HG03558 (cell line): Measurements from ENCODE around the gene BPIFA3.

Experiments
- ATAC-seq: cut with Tn5 transposase; IDR thresholded peaks from one replicate; pipeline ENCODE4 v1.9.1; 2021; ENCODE audit warnings: moderate number of reproducible peaks; ENCODE audit not compliant: unreplicated experiment; ENCODE audit errors: extremely low read depth

BPIFA3 gene

GRCh38 chr20:33210371-33210770, 6.8 kb upstream of the BPIFA3 start:
- no peak for ATAC-seq

- ATAC-seq = no peak
Measured at GRCh38 chr20:33211817-33212424, 5.2 kb upstream of the BPIFA3 start.

GRCh38 chr20:33224399-33224798, 7.2 kb downstream of the BPIFA3 start:
- no peak for ATAC-seq

- no peak for ATAC-seq
Measured at GRCh38 chr20:33229843-33230242, 12.7 kb downstream of the BPIFA3 start.

- ATAC-seq = no peak
Measured at GRCh38 chr20:33231237-33231636, 14.1 kb downstream of the BPIFA3 start.

- ATAC-seq = no peak
Measured at GRCh38 chr20:33232486-33233072, 15.4 kb downstream of the BPIFA3 start.

- no peak for ATAC-seq
Measured at GRCh38 chr20:33233129-33233774, 16.1 kb downstream of the BPIFA3 start.

GRCh38 chr20:33234050-33234449, 16.9 kb downstream of the BPIFA3 start:
- no peak for ATAC-seq

GRCh38 chr20:33235696-33236095, 18.5 kb downstream of the BPIFA3 start, which contains the start of gene BPIFA1:
BPIFA1 (plus strand) TSS chr20:33235996; CDS start chr20:33237712, 1,716 bp downstream.
- ATAC-seq = no peak

GRCh38 chr20:33236351-33236750, 19.2 kb downstream of the BPIFA3 start:
- no peak for ATAC-seq

- no peak for ATAC-seq
Measured at GRCh38 chr20:33237989-33238388, 20.8 kb downstream of the BPIFA3 start.

GRCh38 chr20:33239418-33239817, 22.3 kb downstream of the BPIFA3 start:
- no peak for ATAC-seq

- ATAC-seq = no peak
Measured at GRCh38 chr20:33239979-33240736, 23.0 kb downstream of the BPIFA3 start.

- no peak for ATAC-seq
Measured at GRCh38 chr20:33240923-33241322, 23.8 kb downstream of the BPIFA3 start.

GRCh38 chr20:33242319-33243100, 25.4 kb downstream of the BPIFA3 start:
- ATAC-seq = no peak

- no peak for ATAC-seq
Measured at GRCh38 chr20:33246077-33246476, 28.9 kb downstream of the BPIFA3 start.

- ATAC-seq = no peak
Measured at GRCh38 chr20:33249456-33249855, 32.3 kb downstream of the BPIFA3 start.

GRCh38 chr20:33250666-33251065, 33.5 kb downstream of the BPIFA3 start:
- ATAC-seq = no peak

- ATAC-seq = no peak
Measured at GRCh38 chr20:33251496-33251895, 34.3 kb downstream of the BPIFA3 start.

- no peak for ATAC-seq
Measured at GRCh38 chr20:33252460-33252859, 35.3 kb downstream of the BPIFA3 start.
